Activated T-cell treated with anti-CD3 and anti-CD28 coated beads, Interleukin-2, amount 50 U/mL, for 48 hours (primary cell): ENCODE data around the gene BCL6.

ENCODE experiments used
- DNase-seq, 2 experiments: peaks; one replicate each; pipeline ENCODE4 v3.0.0-alpha.2; 2020

The BCL6 gene

GRCh38 chr3:187745201-187746058 is at the start of gene BCL6:
Gene BCL6, minus strand, starts transcription at chr3:187745468. Its CDS starts 11,775 bp downstream, at chr3:187733693.
- DNase-seq, result peak; percentile 90 to 92

GRCh38 chr3:187794731-187795130 is 49.5 kb upstream of the BCL6 start:
- no peak for DNase-seq

- DNase-seq, result no peak
These were observed 48.4 kb upstream of the BCL6 start for GRCh38 chr3:187793618-187794017.

- no peak for DNase-seq
These were observed 47.3 kb upstream of the BCL6 start for GRCh38 chr3:187792521-187792920.

GRCh38 chr3:187789872-187790271 is 44.6 kb upstream of the BCL6 start:
- DNase-seq, result no peak

- no peak for DNase-seq
These were observed 44.0 kb upstream of the BCL6 start for GRCh38 chr3:187788984-187789857.

- no peak for DNase-seq
These were observed 37.8 kb upstream of the BCL6 start for GRCh38 chr3:187783098-187783497.

GRCh38 chr3:187782006-187782405 is 36.7 kb upstream of the BCL6 start:
- DNase-seq, result no peak

- DNase-seq, result no peak
These were observed 35.7 kb upstream of the BCL6 start for GRCh38 chr3:187781001-187781400.

- DNase-seq, result no peak
These were observed 33.5 kb upstream of the BCL6 start for GRCh38 chr3:187778726-187779125.

- DNase-seq, result peak; percentile 55 to 59
These were observed 32.2 kb upstream of the BCL6 start for GRCh38 chr3:187777331-187777941.

- DNase-seq, result no peak
These were observed 30.3 kb upstream of the BCL6 start for GRCh38 chr3:187775549-187775948.

GRCh38 chr3:187774185-187774789 is 29.0 kb upstream of the BCL6 start:
- DNase-seq, result no peak

GRCh38 chr3:187773233-187774184 is 28.2 kb upstream of the BCL6 start:
- DNase-seq, result no peak

- DNase-seq, result peak; percentile 34 to 44
These were observed 25.0 kb upstream of the BCL6 start for GRCh38 chr3:187770224-187770623.

GRCh38 chr3:187769771-187770170 is 24.5 kb upstream of the BCL6 start:
- no peak for DNase-seq

GRCh38 chr3:187767266-187768012 is 22.2 kb upstream of the BCL6 start:
- DNase-seq, result no peak

- DNase-seq, result no peak
These were observed 20.1 kb upstream of the BCL6 start for GRCh38 chr3:187765342-187765741.

GRCh38 chr3:187763850-187764648 is 18.8 kb upstream of the BCL6 start:
- DNase-seq, result no peak

- no peak for DNase-seq
These were observed 17.5 kb upstream of the BCL6 start for GRCh38 chr3:187762792-187763191.
